Mesenchymal stem cell (in vitro differentiated cells and primary cell): Measurements from ENCODE around the gene MCTP2.

Experiments
- DNase-seq: peaks from one replicate; pipeline ENCODE4 v3.0.0-alpha.2; 2013
- H2AFZ ChIP-seq: one replicate; pipeline ENCODE4 v1.6.1; 2013; ENCODE audit warnings: low read depth, mild to moderate bottlenecking, control low read depth, inconsistent platforms, low read length, moderate library complexity
- H2AK5ac ChIP-seq: 2 replicates; pipeline ENCODE4 v1.6.1; 2013; ENCODE audit warnings: low read length, moderate library complexity, mild to moderate bottlenecking, inconsistent platforms; ENCODE audit not compliant: severe bottlenecking
- H2BK120ac ChIP-seq: one replicate; pipeline ENCODE4 v1.6.1; 2013; ENCODE audit warnings: low read depth, mild to moderate bottlenecking, inconsistent platforms, low read length, moderate library complexity
- H2BK12ac ChIP-seq, 2 experiments: one replicate each; pipeline ENCODE4 v1.6.1; 2013; ENCODE audit warnings: inconsistent platforms in 2 of 2, low read length in 2 of 2, mild to moderate bottlenecking in 2 of 2, moderate library complexity in 2 of 2, control low read depth in 1 of 2
- H2BK15ac ChIP-seq: one replicate; pipeline ENCODE4 v1.6.1; 2013; ENCODE audit warnings: mild to moderate bottlenecking, low read depth, inconsistent platforms; ENCODE audit not compliant: poor library complexity, severe bottlenecking
- H2BK5ac ChIP-seq: 2 replicates; pipeline ENCODE4 v1.6.1; 2013; ENCODE audit warnings: low read depth, mild to moderate bottlenecking, low read length, control low read depth, inconsistent platforms; ENCODE audit not compliant: poor library complexity, severe bottlenecking
- H3K14ac ChIP-seq, 2 experiments: one replicate each; pipeline ENCODE4 v1.6.1; 2013; ENCODE audit warnings: inconsistent platforms in 2 of 2, low read length in 2 of 2, control low read depth in 1 of 2, mild to moderate bottlenecking in 1 of 2, moderate library complexity in 1 of 2
- H3K18ac ChIP-seq, 2 experiments: one replicate each; pipeline ENCODE4 v1.6.1; 2013; ENCODE audit warnings: inconsistent platforms in 2 of 2, low read length in 2 of 2, control low read depth in 1 of 2, low read depth in 1 of 2, mild to moderate bottlenecking in 1 of 2
- H3K23ac ChIP-seq, 2 experiments: one replicate each; pipeline ENCODE4 v1.6.1; 2013; ENCODE audit warnings: inconsistent platforms in 2 of 2, low read length in 2 of 2, mild to moderate bottlenecking in 2 of 2, moderate library complexity in 2 of 2, control low read depth in 1 of 2
- H3K27ac ChIP-seq: 2 replicates; pipeline ENCODE4 v1.5.1; 2013; ENCODE audit warnings: mild to moderate bottlenecking, moderate library complexity, low read length, control low read depth, inconsistent platforms; ENCODE audit not compliant: poor library complexity, severe bottlenecking
- H3K27me3 ChIP-seq, 2 experiments: 2 replicates each; pipeline versions ENCODE4 v1.6.1 to v1.7.0; 2013; ENCODE audit warnings: low read length in 2 of 2, mild to moderate bottlenecking in 2 of 2, moderate library complexity in 2 of 2, control low read depth in 1 of 2, inconsistent platforms in 1 of 2; ENCODE audit not compliant: control insufficient read depth in 1 of 2, insufficient read depth in 1 of 2
- H3K36me3 ChIP-seq, 2 experiments: 2 replicates each; pipeline versions ENCODE4 v1.6.1 to v1.7.0; 2013; ENCODE audit warnings: low read length in 2 of 2, control low read depth in 1 of 2, inconsistent platforms in 1 of 2, low read depth in 1 of 2, mild to moderate bottlenecking in 1 of 2; ENCODE audit not compliant: insufficient read depth in 2 of 2, control insufficient read depth in 1 of 2
- H3K4ac ChIP-seq, 2 experiments: one replicate each; pipeline ENCODE4 v1.6.1; 2013; ENCODE audit warnings: inconsistent platforms in 2 of 2, low read length in 2 of 2, mild to moderate bottlenecking in 2 of 2, moderate library complexity in 2 of 2, control low read depth in 1 of 2, low read depth in 1 of 2
- H3K4me1 ChIP-seq: 2 replicates; pipeline ENCODE4 v1.6.1; 2013; ENCODE audit warnings: low read depth, low read length, control low read depth; ENCODE audit not compliant: control insufficient read depth, insufficient read depth
- H3K4me2 ChIP-seq: 2 replicates; pipeline ENCODE4 v1.6.1; 2013; ENCODE audit warnings: low read length, mild to moderate bottlenecking, inconsistent platforms; ENCODE audit not compliant: poor library complexity, severe bottlenecking
- H3K4me3 ChIP-seq, 2 experiments: 2 replicates each; pipeline versions ENCODE4 v1.5.1 to v1.7.0; 2013; ENCODE audit warnings: low read length in 2 of 2, mild to moderate bottlenecking in 2 of 2, control low read depth in 1 of 2, low read depth in 1 of 2; ENCODE audit not compliant: insufficient read depth in 1 of 2
- H3K79me1 ChIP-seq: replicated peaks from 2 replicates; pipeline ENCODE4 v1.6.1; 2013; ENCODE audit warnings: mild to moderate bottlenecking, control low read depth, low read length, inconsistent platforms; ENCODE audit not compliant: poor library complexity, severe bottlenecking
- H3K9ac ChIP-seq: 2 replicates; pipeline ENCODE4 v1.7.0; 2013; ENCODE audit warnings: mild to moderate bottlenecking, low read length, moderate library complexity
- H3K9me3 ChIP-seq: 2 replicates; pipeline ENCODE4 v1.7.0; 2013; ENCODE audit warnings: mild to moderate bottlenecking, low read length; ENCODE audit not compliant: control insufficient read depth
- H4K8ac ChIP-seq: one replicate; pipeline ENCODE4 v1.6.1; 2013; ENCODE audit warnings: inconsistent platforms, mild to moderate bottlenecking, low read length, moderate library complexity
- H4K91ac ChIP-seq: one replicate; pipeline ENCODE4 v1.6.1; 2013; ENCODE audit warnings: mild to moderate bottlenecking, low read length, inconsistent platforms
- WGBS: methylation state at CpG from one replicate; pipeline ENCODE4 v1.1.7; 2013; ENCODE audit warnings: mixed read lengths; 5-methylcytosine and 5-hydroxymethylcytosine counted together

Gene MCTP2

DNA sequence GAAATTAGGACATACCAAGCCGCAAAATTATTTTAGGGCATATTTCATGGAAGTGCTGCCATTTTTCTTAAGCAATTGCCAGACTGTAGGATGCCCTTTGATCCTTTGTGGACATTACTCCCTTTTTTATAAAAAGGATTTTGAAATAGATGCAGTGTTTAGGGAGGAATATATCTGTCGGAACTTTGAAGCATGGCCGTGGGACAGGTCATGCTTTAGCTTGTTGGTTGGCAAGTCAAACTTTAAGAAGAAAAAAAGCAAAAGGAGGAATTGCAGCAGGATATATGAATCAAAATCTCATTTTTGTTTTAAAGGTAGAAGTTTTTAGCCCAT lies 122.1 kb downstream of the MCTP2 start:
- peaks cover 1 to 13% of the 10 kb centered on the region in 2 experiments for H3K36me3 ChIP-seq
- H3K14ac ChIP-seq = no peak overlapping the region
- H3K4me3 ChIP-seq = no peak overlapping the region
- H3K23ac ChIP-seq = no peak overlapping the region
- no peak overlapping the region for H2BK15ac ChIP-seq
- H3K4me1 ChIP-seq = no peaks in the 10 kb centered on the region
- DNase-seq = no peak
- no peak overlapping the region for H3K27ac ChIP-seq
- H2AK5ac ChIP-seq = no peak overlapping the region
- H2BK12ac ChIP-seq = no peak overlapping the region
- no peak overlapping the region for H3K4me2 ChIP-seq
- no peak overlapping the region for H2BK120ac ChIP-seq
- no peak overlapping the region for H4K8ac ChIP-seq
- no peak overlapping the region for H3K18ac ChIP-seq
- no peak overlapping the region for H3K9ac ChIP-seq
- H2AFZ ChIP-seq = no peak overlapping the region
- H4K91ac ChIP-seq = no peak overlapping the region
- WGBS = 98% methylated on average over 3 of the region's 3 CpGs
- H3K27me3 ChIP-seq = no peaks in the 10 kb centered on the region
- H3K9me3 ChIP-seq = no peaks in the 10 kb centered on the region
- no peak overlapping the region for H2BK5ac ChIP-seq
- H3K4ac ChIP-seq = no peak overlapping the region
- no peaks in the 10 kb centered on the region for H3K79me1 ChIP-seq

GRCh38 chr15:94354655-94355054 lies 123.3 kb downstream of the MCTP2 start:
- no peak overlapping the region for H3K14ac ChIP-seq
- no peaks in the 10 kb centered on the region for H3K9me3 ChIP-seq
- DNase-seq = no peak
- no peak overlapping the region for H3K9ac ChIP-seq
- H3K4ac ChIP-seq = no peak overlapping the region
- no peak overlapping the region for H4K8ac ChIP-seq
- 92% methylated on average over 5 of the region's 9 CpGs for WGBS
- H3K4me2 ChIP-seq = no peak overlapping the region
- no peak overlapping the region for H3K27ac ChIP-seq
- H2AFZ ChIP-seq = no peak overlapping the region
- H3K4me3 ChIP-seq = no peak overlapping the region
- no peak overlapping the region for H2BK12ac ChIP-seq
- no peaks in the 10 kb centered on the region for H3K27me3 ChIP-seq
- no peak overlapping the region for H2BK15ac ChIP-seq
- no peak overlapping the region for H3K23ac ChIP-seq
- H2BK120ac ChIP-seq = no peak overlapping the region
- H4K91ac ChIP-seq = no peak overlapping the region
- H3K4me1 ChIP-seq = no peaks in the 10 kb centered on the region
- no peak overlapping the region for H2AK5ac ChIP-seq
- peaks cover 3 to 13% of the 10 kb centered on the region in 2 experiments for H3K36me3 ChIP-seq
- no peaks in the 10 kb centered on the region for H3K79me1 ChIP-seq
- no peak overlapping the region for H3K18ac ChIP-seq
- H2BK5ac ChIP-seq = no peak overlapping the region

- Histone ChIP-seq H3K4me3 (no peak overlapping the region), H3K27ac (no peak overlapping the region), H4K8ac (no peak overlapping the region), H2BK120ac (no peak overlapping the region), H3K23ac (no peak overlapping the region), H2AK5ac (no peak overlapping the region), H4K91ac (no peak overlapping the region), H3K36me3 (peaks cover 5% of the 10 kb centered on the region in 2 experiments), H2BK5ac (no peak overlapping the region), H3K79me1 (no peaks in the 10 kb centered on the region), H3K9ac (no peak overlapping the region), H2BK12ac (no peak overlapping the region), H3K27me3 (no peaks in the 10 kb centered on the region), H2AFZ (no peak overlapping the region), H2BK15ac (no peak overlapping the region), H3K14ac (no peak overlapping the region), H3K9me3 (no peaks in the 10 kb centered on the region), H3K18ac (no peak overlapping the region), H3K4ac (no peak overlapping the region), H3K4me1 (no peaks in the 10 kb centered on the region), H3K4me2 (no peak overlapping the region)
- WGBS = 97% methylated on average over 3 of the region's 3 CpGs
- DNase-seq = no peak
Measured at GRCh38 chr15:94359716-94360115, 128.4 kb downstream of the MCTP2 start.

DNA sequence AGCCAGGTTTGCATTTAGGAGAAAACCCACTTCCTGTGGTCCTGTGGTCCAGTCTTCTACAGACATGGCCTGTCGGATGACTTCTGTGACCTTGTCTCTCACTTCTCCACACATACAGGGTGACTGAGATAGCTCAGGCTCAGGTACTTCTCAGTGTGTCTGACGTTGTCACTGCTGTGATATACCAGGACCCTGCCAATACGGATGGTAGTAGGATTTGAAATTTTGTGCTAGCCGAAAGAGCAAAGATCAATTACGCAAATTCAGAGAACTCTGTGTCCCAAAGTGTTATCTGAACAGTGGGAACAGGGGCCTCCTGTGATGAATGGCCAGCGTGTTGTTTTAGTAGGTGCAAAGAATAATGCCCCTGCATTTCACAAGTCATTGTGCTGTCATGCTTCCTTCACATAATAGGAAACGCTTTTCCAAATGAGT lies 128.9 kb downstream of the MCTP2 start:
- DNase-seq = no peak
- no peak overlapping the region for H2BK120ac ChIP-seq
- no peak overlapping the region for H2AFZ ChIP-seq
- WGBS = 83% methylated on average over 7 of the region's 7 CpGs
- no peak overlapping the region for H2BK12ac ChIP-seq
- H3K27me3 ChIP-seq = no peaks in the 10 kb centered on the region
- no peaks in the 10 kb centered on the region for H3K4me1 ChIP-seq
- H3K18ac ChIP-seq = no peak overlapping the region
- H3K27ac ChIP-seq = no peak overlapping the region
- no peak overlapping the region for H2BK15ac ChIP-seq
- H3K36me3 ChIP-seq = peaks cover 5% of the 10 kb centered on the region in 2 experiments
- no peak overlapping the region for H3K4ac ChIP-seq
- H2AK5ac ChIP-seq = no peak overlapping the region
- H2BK5ac ChIP-seq = no peak overlapping the region
- H3K79me1 ChIP-seq = no peaks in the 10 kb centered on the region
- H3K14ac ChIP-seq = no peak overlapping the region
- H4K8ac ChIP-seq = no peak overlapping the region
- H3K4me3 ChIP-seq = no peak overlapping the region
- H4K91ac ChIP-seq = no peak overlapping the region
- H3K4me2 ChIP-seq = no peak overlapping the region
- H3K9me3 ChIP-seq = no peaks in the 10 kb centered on the region
- H3K9ac ChIP-seq = no peak overlapping the region
- H3K23ac ChIP-seq = no peak overlapping the region
